Thyroid gland (tissue), 4 donors: Measurements from ENCODE around the gene DPY19L1.
"Not testable (repeated sequence)": the region's sequence is repeated elsewhere in the genome, so short reads cannot be mapped to it uniquely, and the experiment has no call there.

ENCODE experiments used
- CTCF ChIP-seq, 6 experiments: fragments of 200-600 bp in 3 of 6; fragments of 450-650 bp in 3 of 6; sonication (generic) in 3 of 6; IDR thresholded peaks; one replicate each; pipeline ENCODE4 v1.5.1; 2016 to 2019; ENCODE audit warnings: antibody characterized with exemption in 6 of 6, mild to moderate bottlenecking in 2 of 6, inconsistent platforms in 1 of 6, moderate library complexity in 1 of 6
- POLR2A ChIP-seq, 2 donors: fragments of 450-650 bp; IDR thresholded peaks; one replicate each; pipeline ENCODE4 v1.6.1; 2017; ENCODE audit warnings: antibody characterized with exemption in 2 of 2, mild to moderate bottlenecking in 2 of 2, moderate library complexity in 1 of 2

DNA sequence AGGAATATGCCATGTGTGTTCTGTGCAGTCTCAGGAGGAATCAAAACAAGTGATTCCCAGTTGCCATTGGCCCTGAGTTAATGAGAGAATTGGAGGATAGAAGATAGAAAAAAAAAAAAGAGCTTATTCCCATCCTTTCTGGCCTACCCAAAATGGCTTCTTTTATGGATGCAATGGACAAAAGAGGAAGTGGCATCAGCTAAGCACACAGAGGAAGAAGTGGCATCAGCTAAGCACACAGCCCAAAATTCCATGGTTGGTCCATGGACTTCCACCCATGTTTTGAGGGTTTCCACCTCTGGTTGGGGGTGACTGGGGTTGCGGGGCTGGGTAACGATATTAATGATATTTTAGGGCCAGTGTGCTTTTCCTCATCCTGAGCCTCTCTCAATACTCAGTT lies 11.1 kb upstream of the DPY19L1 start:
- not testable (repeated sequence) for TF ChIP-seq CTCF, POLR2A (IDR thresholded peaks at IDR 0.05)
